ENCODE measurements around the gene ALDH4A1.
"Not testable (repeated sequence)": the region's sequence is repeated elsewhere in the genome, so short reads cannot be mapped to it uniquely, and the experiment has no call there.

Gene ALDH4A1

GRCh38 chr1:18898567-18898966 lies 3.8 kb downstream of the ALDH4A1 start:
- no peak for FAIRE-seq

GRCh38 chr1:18895317-18895716 lies 7.0 kb downstream of the ALDH4A1 start:
- FAIRE-seq = no peak

GRCh38 chr1:18893120-18893519 lies 9.2 kb downstream of the ALDH4A1 start:
- FAIRE-seq = no peak

- FAIRE-seq = not testable (repeated sequence)
Observed at GRCh38 chr1:18891858-18892257, 10.5 kb downstream of the ALDH4A1 start.

GRCh38 chr1:18891426-18891780 lies 11.0 kb downstream of the ALDH4A1 start:
- FAIRE-seq = no peak

- no peak for FAIRE-seq
Observed at GRCh38 chr1:18890706-18891425, 11.5 kb downstream of the ALDH4A1 start.

GRCh38 chr1:18886003-18886335 lies 16.4 kb downstream of the ALDH4A1 start:
- no peak for FAIRE-seq

- FAIRE-seq = no peak
Observed at GRCh38 chr1:18885311-18886002, 16.9 kb downstream of the ALDH4A1 start.

GRCh38 chr1:18884727-18885126 lies 17.6 kb downstream of the ALDH4A1 start:
- no peak for FAIRE-seq

- no peak for FAIRE-seq
Observed at GRCh38 chr1:18884419-18884717, 18.0 kb downstream of the ALDH4A1 start.

GRCh38 chr1:18883636-18884418 lies 18.5 kb downstream of the ALDH4A1 start:
- FAIRE-seq = no peak

GRCh38 chr1:18883079-18883478 lies 19.3 kb downstream of the ALDH4A1 start:
- no peak for FAIRE-seq

GRCh38 chr1:18882486-18882885 lies 19.9 kb downstream of the ALDH4A1 start:
- FAIRE-seq = no peak

- FAIRE-seq = no peak
Observed at GRCh38 chr1:18881642-18882431, 20.5 kb downstream of the ALDH4A1 start.

- FAIRE-seq = no peak
Observed at GRCh38 chr1:18881164-18881563, 21.2 kb downstream of the ALDH4A1 start.

GRCh38 chr1:18880585-18880984 lies 21.8 kb downstream of the ALDH4A1 start:
- FAIRE-seq = no peak

- FAIRE-seq = no peak
Observed at GRCh38 chr1:18879791-18880309, 22.5 kb downstream of the ALDH4A1 start.

GRCh38 chr1:18879215-18879790 lies 23.1 kb downstream of the ALDH4A1 start:
- no peak for FAIRE-seq

GRCh38 chr1:18878538-18879214 lies 23.7 kb downstream of the ALDH4A1 start:
- no peak for FAIRE-seq

- FAIRE-seq = no peak
Observed at GRCh38 chr1:18877282-18877681, 25.1 kb downstream of the ALDH4A1 start.

GRCh38 chr1:18876210-18876609 lies 26.1 kb downstream of the ALDH4A1 start:
- no peak for FAIRE-seq

- no peak for FAIRE-seq
Observed at GRCh38 chr1:18875796-18876128, 26.6 kb downstream of the ALDH4A1 start.

All from TTC549 (cell line).